ENCODE results near the gene ZBED2.
"Not testable (repeated sequence)": the region's sequence is repeated elsewhere in the genome, so short reads cannot be mapped to it uniquely, and the experiment has no call there.

ZBED2 gene

GRCh38 chr3:111571282-111571681, 23.9 kb downstream of the ZBED2 start:
- no peak for DNase-seq (ENCODE audit: low read depth)

GRCh38 chr3:111570404-111571030, 24.6 kb downstream of the ZBED2 start:
- DNase-seq (ENCODE audit: low read depth) = no peak

GRCh38 chr3:111568911-111569310, 26.2 kb downstream of the ZBED2 start:
- no peak for DNase-seq (ENCODE audit: low read depth)

- DNase-seq (ENCODE audit: low read depth) = no peak
These were observed 26.8 kb downstream of the ZBED2 start for GRCh38 chr3:111568355-111568754.

GRCh38 chr3:111566844-111567243, 28.3 kb downstream of the ZBED2 start:
- DNase-seq (ENCODE audit: low read depth) = no peak

- DNase-seq (ENCODE audit: low read depth) = not testable (repeated sequence)
These were observed 33.2 kb downstream of the ZBED2 start for GRCh38 chr3:111561902-111562301.

- DNase-seq (ENCODE audit: low read depth) = no peak
These were observed 46.4 kb downstream of the ZBED2 start for GRCh38 chr3:111548756-111549155.

- DNase-seq (ENCODE audit: low read depth) = no peak
These were observed 47.1 kb downstream of the ZBED2 start for GRCh38 chr3:111548092-111548491.

- peak; percentile 14 for DNase-seq (ENCODE audit: low read depth)
These were observed 47.5 kb downstream of the ZBED2 start for GRCh38 chr3:111547631-111548030.

GRCh38 chr3:111545349-111545748, 49.8 kb downstream of the ZBED2 start:
- no peak for DNase-seq (ENCODE audit: low read depth)
